GM12878 (cell line): ENCODE results near the gene TNS4. TPM values are rescaled to one million over a fixed set of nuclear protein-coding genes. Genes with fewer than 3 reads are reported as not detected.

Experiments used
- ATAC-seq: fragments of 200-7000 bp; cut with Tn5 transposase; 3 replicates; pipeline ENCODE4 v1.9.1; 2020; ENCODE audit warnings: mild to moderate bottlenecking, moderate library complexity
- BruUV-seq: library from RNA; stranded (reverse); fragments of 400-500 nt; replicated peaks from 2 replicates; lab custom pipeline; 2021; lab: Mats Ljungman, UMichigan
- CTCF ChIA-PET: fragments of 300-600 bp; sonication (Branson Sonifier 250); formaldehyde crosslinking; extraction: SDS; loops from one replicate; lab custom pipeline; 2021; ENCODE audit warnings: inconsistent platforms; lab: Yijun Ruan, JAX
- POLR2A ChIA-PET: fragments of 350-600 bp; formaldehyde crosslinking; extraction: SDS; loops from one replicate; lab custom pipeline; 2021; ENCODE audit warnings: inconsistent platforms; lab: Charles Lee
- RAD21 ChIA-PET: fragments of 300-600 bp; sonication (Branson Sonifier 250); formaldehyde crosslinking; loops from one replicate; lab custom pipeline; 2023; ENCODE audit warnings: antibody characterized with exemption; ENCODE audit not compliant: unreplicated experiment; lab: Charles Lee
- SMC1A ChIA-PET: fragments of 300-600 bp; sonication (Branson Sonifier 250); formaldehyde crosslinking; loops from one replicate; lab custom pipeline; 2023; ENCODE audit not compliant: unreplicated experiment, uncharacterized antibody; lab: Charles Lee
- DNase-seq: peaks from one replicate; pipeline ENCODE4 v3.0.0-alpha.2; 2011; ENCODE audit warnings: low read depth, low spot score
- FAIRE-seq: peaks from 3 replicates; lab custom pipeline; 2011; peaks lifted over from hg19 to GRCh38; lab: Jason Lieb, UNC
- H2AFZ ChIP-seq: 2 replicates; pipeline ENCODE4 v1.6.0; 2011; ENCODE audit warnings: low read depth, low read length, control low read depth; ENCODE audit not compliant: control insufficient read depth
- H3K27ac ChIP-seq: 2 replicates; pipeline ENCODE4 v1.5.1; 2011; ENCODE audit warnings: control low read depth; ENCODE audit not compliant: control insufficient read depth, insufficient read depth
- H3K27me3 ChIP-seq, 2 experiments: replicated peaks in 1 of 2; 2 replicates each; pipeline versions ENCODE4 v1.6.0 to v1.6.1; 2011; ENCODE audit warnings: low read length in 1 of 2; ENCODE audit not compliant: control insufficient read depth in 2 of 2, insufficient read depth in 2 of 2
- H3K36me3 ChIP-seq, 2 experiments: 2 replicates each; pipeline ENCODE4 v1.5.1; 2011; ENCODE audit warnings: low read length in 1 of 2; ENCODE audit not compliant: control insufficient read depth in 2 of 2, insufficient read depth in 2 of 2
- H3K4me1 ChIP-seq: 2 replicates; pipeline ENCODE4 v1.6.1; 2011; ENCODE audit warnings: mild to moderate bottlenecking, low read length, moderate library complexity, mixed read lengths; ENCODE audit not compliant: control insufficient read depth, insufficient read depth
- H3K4me2 ChIP-seq: 2 replicates; pipeline ENCODE4 v1.6.0; 2011; ENCODE audit warnings: control low read depth; ENCODE audit not compliant: control insufficient read depth, insufficient read depth
- H3K4me3 ChIP-seq: fragments of 200-600 bp; sonication (generic); 2 replicates; pipeline ENCODE4 v1.5.1; 2016
- H3K79me2 ChIP-seq: 2 replicates; pipeline ENCODE4 v1.6.0; 2011; ENCODE audit warnings: low read length; ENCODE audit not compliant: control insufficient read depth, insufficient read depth
- H3K9ac ChIP-seq: 2 replicates; pipeline ENCODE4 v1.8.0; 2011; ENCODE audit warnings: low read length, control low read depth, mixed read lengths; ENCODE audit not compliant: control insufficient read depth, insufficient read depth
- H3K9me3 ChIP-seq: replicated peaks from 3 replicates; pipeline ENCODE4 v1.5.1; 2011; ENCODE audit warnings: mild to moderate bottlenecking, low read length; ENCODE audit not compliant: control insufficient read depth, insufficient read depth
- H4K20me1 ChIP-seq: 2 replicates; pipeline ENCODE4 v1.6.0; 2011; ENCODE audit not compliant: control insufficient read depth, insufficient read depth
- E4F1 ChIP-seq: fragments of 450-650 bp; IDR thresholded peaks from 2 replicates; pipeline ENCODE4 v1.6.1; 2018; ENCODE audit warnings: borderline replicate concordance, mild to moderate bottlenecking; ENCODE audit not compliant: partially characterized antibody
- MEF2B ChIP-seq: fragments of 450-650 bp; IDR thresholded peaks from 2 replicates; pipeline ENCODE4 v1.6.1; 2018; ENCODE audit warnings: mild to moderate bottlenecking, moderate library complexity; ENCODE audit not compliant: partially characterized antibody, poor library complexity, severe bottlenecking
- MYB ChIP-seq: fragments of 150-350 bp; IDR thresholded peaks from 2 replicates; pipeline ENCODE4 v1.6.1; 2014; ENCODE audit warnings: mild to moderate bottlenecking, low read depth, low read length, borderline replicate concordance
- PAX8 ChIP-seq: fragments of 450-650 bp; IDR thresholded peaks from 2 replicates; pipeline ENCODE4 v1.6.1; 2017; ENCODE audit warnings: mild to moderate bottlenecking, moderate library complexity
- ZNF384 ChIP-seq: IDR thresholded peaks from 2 replicates; pipeline ENCODE4 v1.6.1; 2012; ENCODE audit warnings: low read depth, mild to moderate bottlenecking, low read length, improper control_type of control experiment, borderline replicate concordance
- WGBS: methylation state at CpG from one replicate; pipeline ENCODE4 v1.1.6; 2016; ENCODE audit warnings: low lambda C conversion rate; ENCODE audit not compliant: insufficient replicate concordance, insufficient coverage; ENCODE audit errors: missing lambda C conversion rate; 5-methylcytosine and 5-hydroxymethylcytosine counted together
- in situ Hi-C: fragments of 300-500 bp; cut with MboI; formaldehyde crosslinking; loops from 9 replicates; pipeline ENCODE4 v1.14.3; 2018; ENCODE audit warnings: mixed read lengths
- intact Hi-C: fragments of 100-400 bp; cut with micrococcal nuclease; formaldehyde crosslinking; loops from one replicate; pipeline ENCODE4 v1.14.2; 2022; ENCODE audit not compliant: unreplicated experiment
- polyA plus RNA-seq, 11 experiments: library from polyadenylated mRNA; depleted of rRNA in 4 of 11; unstranded in 6 of 11; stranded (reverse) in 5 of 11; fragments of >200 nt; fragmentation: Nextera tagmentation in 4 of 11; fragmentation: Illumina TruSeq in 1 of 11; extraction: Ambion mirVana in 4 of 11; extraction: Trizol in 1 of 11; gene quantifications; 1 replicate in 1 of 11; 2 replicates in 10 of 11; pipeline versions ENCODE4 v1.2.1 to v1.2.3, GENCODE V29; 2011 to 2016; ENCODE audit warnings: inconsistent platforms in 2 of 11, missing spikeins in 2 of 11, low read depth in 1 of 11
- total RNA-seq, 4 experiments: library from RNA; depleted of rRNA in 3 of 4; stranded (reverse); fragments of >200 nt in 3 of 4; fragmentation: Illumina TruSeq in 1 of 4; extraction: Trizol in 1 of 4; gene quantifications; 2 replicates each; pipeline versions ENCODE4 v1.2.1 to v1.2.3, GENCODE V29; 2013 to 2021
- TF ChIP-seq, protein P1 (sequence below): fragments of 450-650 bp; conservative IDR thresholded peaks from 2 replicates; pipeline ENCODE4 v1.6.1; 2017; ENCODE audit warnings: mild to moderate bottlenecking, moderate library complexity
- TF ChIP-seq, protein P2 (sequence below): IDR thresholded peaks from 2 replicates; pipeline ENCODE4 v1.6.1; 2011; ENCODE audit warnings: low read depth, mild to moderate bottlenecking, low read length, moderate library complexity, borderline replicate concordance; ENCODE audit errors: extremely low read depth

Gene TNS4
- total and polyA plus RNA-seq, 10 of the 15 experiments (the other 5 are each of a cell fraction or from before 2014, with no cell fraction given), result 0.10 to 0.90 (median 0.68) TPM; not detected in 2

DNA sequence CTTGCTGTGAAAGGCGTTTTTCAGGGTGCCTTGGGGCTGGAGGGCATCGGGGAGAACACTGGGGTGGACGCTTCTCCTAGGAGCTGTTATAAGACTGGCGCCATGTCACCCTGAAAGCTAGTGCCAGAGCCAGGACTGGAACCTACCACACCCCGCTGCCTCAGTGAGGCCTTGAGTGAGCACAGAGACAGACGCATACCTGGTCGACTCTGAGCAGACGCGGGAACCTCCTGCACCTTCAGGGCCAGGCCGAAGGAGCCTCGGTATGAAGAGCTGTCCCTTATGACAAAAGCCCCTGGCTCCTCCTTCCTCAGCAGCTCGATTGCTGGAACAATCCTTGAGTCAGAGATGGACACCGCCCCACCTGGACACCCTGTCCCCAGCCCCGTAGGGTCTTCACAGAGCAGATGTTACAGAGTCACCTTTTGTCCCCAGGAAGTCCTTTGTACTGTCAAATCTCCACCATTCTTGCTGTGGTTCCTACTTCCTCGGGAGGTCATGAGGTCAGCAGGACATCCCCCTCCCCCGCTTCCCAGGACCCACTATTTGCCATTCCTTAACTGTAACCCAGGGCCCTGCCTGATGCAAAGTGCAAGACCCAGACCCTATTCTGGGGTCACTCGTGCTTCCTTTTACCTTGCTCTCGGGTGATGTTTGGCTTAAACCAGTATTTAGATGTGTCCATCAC, 17.0 kb downstream of the TNS4 start (continued):
- TF ChIP-seq PAX8, result no peak

DNA sequence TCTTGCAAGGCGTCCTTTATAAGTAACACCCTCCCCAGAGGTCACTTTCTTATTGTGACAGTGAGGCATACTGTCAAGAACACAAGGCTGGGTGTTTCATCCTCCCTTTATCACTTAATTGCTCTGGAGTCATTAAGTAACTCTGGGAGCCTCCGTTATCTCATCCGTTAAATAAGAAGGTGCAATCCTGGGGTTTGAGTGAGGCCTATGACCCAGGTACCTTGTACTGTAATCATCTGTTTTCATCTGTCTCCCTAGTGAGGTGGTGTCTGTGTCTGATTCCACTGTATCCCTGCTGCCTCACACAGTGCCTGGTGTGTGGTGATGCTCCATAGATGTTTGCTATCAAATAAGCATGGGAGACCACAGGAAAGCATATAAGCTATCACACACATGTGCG, 17.7 kb downstream of the TNS4 start:
- Histone ChIP-seq H3K4me2 (no peak overlapping the region), H2AFZ (no peak overlapping the region), H3K4me3 (no peak overlapping the region), H3K27ac (no peak overlapping the region), H4K20me1 (no peaks in the 10 kb centered on the region), H3K9ac (no peak overlapping the region), H3K36me3 (no peaks in the 10 kb centered on the region), H3K4me1 (peaks cover 15% of the 10 kb centered on the region), H3K79me2 (no peaks in the 10 kb centered on the region), H3K9me3 (no peaks in the 10 kb centered on the region), H3K27me3 (peaks cover 0 to 2% of the 10 kb centered on the region in 2 experiments; a peak in 1 of 4 replicates)
- RAD21 ChIA-PET, result interaction anchor here (1.5 kb wide), 1 partner anchor 13 kb away, joined by 3 read pairs; no protein-coding TSS in a partner anchor
- in situ Hi-C loops, result no loop called here
- no peak for FAIRE-seq
- intact Hi-C loops, result no loop called here
- no peak for DNase-seq
- CTCF ChIA-PET, result interaction anchor here (0.9 to 3.5 kb wide), 3 partner anchors 12 to 49 kb away, joined by 3 to 13 read pairs (median 4); partner anchors contain the start of gene IGFBP4
- ATAC-seq, result no peak
- POLR2A ChIA-PET, result no interaction called here
- SMC1A ChIA-PET, result interaction anchor here (1.2 kb wide), 1 partner anchor 34 kb away, joined by 3 read pairs; no protein-coding TSS in a partner anchor
- BruUV-seq, result no TSS peak
- TF ChIP-seq ZNF384, result no peak
- TF ChIP-seq E4F1, result no peak
- TF ChIP-seq, protein P1, sequence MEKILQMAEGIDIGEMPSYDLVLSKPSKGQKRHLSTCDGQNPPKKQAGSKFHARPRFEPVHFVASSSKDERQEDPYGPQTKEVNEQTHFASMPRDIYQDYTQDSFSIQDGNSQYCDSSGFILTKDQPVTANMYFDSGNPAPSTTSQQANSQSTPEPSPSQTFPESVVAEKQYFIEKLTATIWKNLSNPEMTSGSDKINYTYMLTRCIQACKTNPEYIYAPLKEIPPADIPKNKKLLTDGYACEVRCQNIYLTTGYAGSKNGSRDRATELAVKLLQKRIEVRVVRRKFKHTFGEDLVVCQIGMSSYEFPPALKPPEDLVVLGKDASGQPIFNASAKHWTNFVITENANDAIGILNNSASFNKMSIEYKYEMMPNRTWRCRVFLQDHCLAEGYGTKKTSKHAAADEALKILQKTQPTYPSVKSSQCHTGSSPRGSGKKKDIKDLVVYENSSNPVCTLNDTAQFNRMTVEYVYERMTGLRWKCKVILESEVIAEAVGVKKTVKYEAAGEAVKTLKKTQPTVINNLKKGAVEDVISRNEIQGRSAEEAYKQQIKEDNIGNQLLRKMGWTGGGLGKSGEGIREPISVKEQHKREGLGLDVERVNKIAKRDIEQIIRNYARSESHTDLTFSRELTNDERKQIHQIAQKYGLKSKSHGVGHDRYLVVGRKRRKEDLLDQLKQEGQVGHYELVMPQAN, result no peak
- no peak for TF ChIP-seq MEF2B
- TF ChIP-seq, protein P2, sequence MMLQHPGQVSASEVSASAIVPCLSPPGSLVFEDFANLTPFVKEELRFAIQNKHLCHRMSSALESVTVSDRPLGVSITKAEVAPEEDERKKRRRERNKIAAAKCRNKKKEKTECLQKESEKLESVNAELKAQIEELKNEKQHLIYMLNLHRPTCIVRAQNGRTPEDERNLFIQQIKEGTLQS, result no peak
- TF ChIP-seq MYB, result no peak
- WGBS, result 61% methylated on average over 4 of the region's 4 CpGs
